22Rv1 (cell line): ENCODE measurements around the gene JAK3.

ENCODE experiments used
- H3K27ac ChIP-seq: fragments of 450-650 bp; 2 replicates; pipeline ENCODE4 v1.5.1; 2017
- CTCF ChIP-seq: fragments of 450-650 bp; IDR thresholded peaks from 2 replicates; pipeline ENCODE4 v1.5.1; 2017; ENCODE audit warnings: mild to moderate bottlenecking
- ZFX ChIP-seq: fragments of 450-650 bp; IDR thresholded peaks from 2 replicates; pipeline ENCODE4 v1.6.1; 2017; ENCODE audit warnings: antibody characterized with exemption, borderline replicate concordance

Gene JAK3

GRCh38 chr19:17824339-17824738, 23.4 kb downstream of the JAK3 start:
- TF ChIP-seq ZFX (no peak), CTCF (no peak)

GRCh38 chr19:17821190-17821589, 26.6 kb downstream of the JAK3 start, which contains the start of gene INSL3:
INSL3 (minus strand) TSS chr19:17821519; CDS start chr19:17821506, 13 bp downstream.
- H3K27ac ChIP-seq, result no peak within 1 kb of the TSS
- TF ChIP-seq ZFX (no peak), CTCF (no peak)

More at GRCh38 chr19:17824339-17824738, 23.4 kb downstream of the JAK3 start:
- no peak overlapping the region for H3K27ac ChIP-seq

GRCh38 chr19:17817668-17818363, 30.0 kb downstream of the JAK3 start:
- no peak for TF ChIP-seq ZFX
- no peak for TF ChIP-seq CTCF

GRCh38 chr19:17812099-17812498, 35.7 kb downstream of the JAK3 start:
- no peak overlapping the region for H3K27ac ChIP-seq
- TF ChIP-seq CTCF, result no peak
- TF ChIP-seq ZFX, result no peak

More at GRCh38 chr19:17817668-17818363, 30.0 kb downstream of the JAK3 start:
- H3K27ac ChIP-seq, result no peak overlapping the region

GRCh38 chr19:17811681-17812080, 36.1 kb downstream of the JAK3 start:
- TF ChIP-seq ZFX, result no peak
- TF ChIP-seq CTCF, result no peak
- no peak overlapping the region for H3K27ac ChIP-seq

- TF ChIP-seq CTCF, result no peak
- no peak for TF ChIP-seq ZFX
Measured at GRCh38 chr19:17811103-17811502, 36.7 kb downstream of the JAK3 start.

GRCh38 chr19:17807731-17808316, 40.0 kb downstream of the JAK3 start:
- no peak overlapping the region for H3K27ac ChIP-seq
- TF ChIP-seq CTCF (no peak), ZFX (no peak)

More at GRCh38 chr19:17811103-17811502, 36.7 kb downstream of the JAK3 start:
- H3K27ac ChIP-seq, result no peak overlapping the region
